ENCODE data around the gene SNX25. TPM values are rescaled to one million over a fixed set of nuclear protein-coding genes. Genes with fewer than 3 reads are reported as not detected.

Gene SNX25
- total RNA-seq, 1 donor from 2014 or later = 13.0 TPM

- Histone ChIP-seq H3K27ac (no peak overlapping the region), H3K4me1 (no peaks in the 10 kb centered on the region), H3K27me3 (no peaks in the 10 kb centered on the region), H3K36me3 (peaks cover 0 to 6% of the 10 kb centered on the region in 2 donors), H3K4me3 (no peak overlapping the region), H3K9me3 (no peaks in the 10 kb centered on the region)
- TF ChIP-seq POLR2AphosphoS5 (IDR thresholded peaks at IDR 0.05; ENCODE audit: insufficient read depth in 1 of 2, low read depth in 1 of 2) = no peak
- no peak for TF ChIP-seq CTCF (IDR thresholded peaks at IDR 0.05)
- no peak for TF ChIP-seq POLR2A (IDR thresholded peaks at IDR 0.05)
- no peak for DNase-seq (ENCODE audit: extremely low spot score in 2 of 2)
- intact Hi-C loops (cut with DNase I) = no loop called here
These were observed 60.6 kb downstream of the SNX25 start for GRCh38 chr4:185270037-185270436.

GRCh38 chr4:185270885-185271284 lies 61.5 kb downstream of the SNX25 start:
- Histone ChIP-seq H3K4me1 (no peaks in the 10 kb centered on the region), H3K36me3 (peaks cover 0 to 6% of the 10 kb centered on the region in 2 donors), H3K27me3 (no peaks in the 10 kb centered on the region), H3K4me3 (no peak overlapping the region), H3K9me3 (no peaks in the 10 kb centered on the region), H3K27ac (no peak overlapping the region)
- no peak for TF ChIP-seq CTCF (IDR thresholded peaks at IDR 0.05)
- no peak for TF ChIP-seq POLR2A (IDR thresholded peaks at IDR 0.05)
- TF ChIP-seq POLR2AphosphoS5 (IDR thresholded peaks at IDR 0.05; ENCODE audit: insufficient read depth in 1 of 2, low read depth in 1 of 2) = no peak
- intact Hi-C loops (cut with DNase I) = no loop called here
- no peak for DNase-seq (ENCODE audit: extremely low spot score in 2 of 2)

- Histone ChIP-seq H3K4me1 (no peaks in the 10 kb centered on the region), H3K27me3 (no peaks in the 10 kb centered on the region), H3K9me3 (no peaks in the 10 kb centered on the region), H3K36me3 (peaks cover 0 to 4% of the 10 kb centered on the region in 2 donors), H3K27ac (no peak overlapping the region), H3K4me3 (no peak overlapping the region)
- no peak for DNase-seq (ENCODE audit: extremely low spot score in 2 of 2)
- intact Hi-C loops (cut with DNase I) = no loop called here
- TF ChIP-seq POLR2AphosphoS5 (IDR thresholded peaks at IDR 0.05; ENCODE audit: insufficient read depth in 1 of 2, low read depth in 1 of 2) (no peak), CTCF (IDR thresholded peaks at IDR 0.05) (no peak), POLR2A (IDR thresholded peaks at IDR 0.05) (no peak)
These were observed 62.8 kb downstream of the SNX25 start for GRCh38 chr4:185272245-185272644.

- TF ChIP-seq POLR2AphosphoS5 (IDR thresholded peaks at IDR 0.05; ENCODE audit: insufficient read depth in 1 of 2, low read depth in 1 of 2) (no peak), CTCF (IDR thresholded peaks at IDR 0.05) (no peak), POLR2A (IDR thresholded peaks at IDR 0.05) (no peak)
- H3K27me3 ChIP-seq = no peaks in the 10 kb centered on the region
- DNase-seq (ENCODE audit: extremely low spot score in 2 of 2) = no peak
- intact Hi-C loops (cut with DNase I) = no loop called here
- H3K4me1 ChIP-seq = no peaks in the 10 kb centered on the region
- H3K27ac ChIP-seq = no peak overlapping the region
- no peaks in the 10 kb centered on the region for H3K36me3 ChIP-seq
- no peak overlapping the region for H3K4me3 ChIP-seq
- H3K9me3 ChIP-seq = no peaks in the 10 kb centered on the region
These were observed 66.1 kb downstream of the SNX25 start for GRCh38 chr4:185275501-185275900.

GRCh38 chr4:185276036-185276435 lies 66.6 kb downstream of the SNX25 start:
- Histone ChIP-seq H3K4me1 (no peaks in the 10 kb centered on the region), H3K27ac (no peak overlapping the region), H3K27me3 (no peaks in the 10 kb centered on the region), H3K36me3 (no peaks in the 10 kb centered on the region), H3K9me3 (no peaks in the 10 kb centered on the region), H3K4me3 (no peak overlapping the region)
- no peak for TF ChIP-seq POLR2AphosphoS5 (IDR thresholded peaks at IDR 0.05; ENCODE audit: insufficient read depth in 1 of 2, low read depth in 1 of 2)
- no peak for TF ChIP-seq POLR2A (IDR thresholded peaks at IDR 0.05)
- TF ChIP-seq CTCF (IDR thresholded peaks at IDR 0.05) = no peak
- DNase-seq (ENCODE audit: extremely low spot score in 2 of 2) = no peak
- intact Hi-C loops (cut with DNase I) = no loop called here

Data from vagina (tissue), 2 donors.